Ovary (tissue), 3 donors: ENCODE data around the gene TRAM2.

Experiments used
- POLR2A ChIP-seq: fragments of 450-650 bp; IDR thresholded peaks from one replicate; pipeline ENCODE4 v1.6.1; 2017; ENCODE audit warnings: antibody characterized with exemption, mild to moderate bottlenecking, moderate library complexity
- TF ChIP-seq, protein P1 (sequence below), 3 donors: fragments of 450-650 bp in 2 of 3; fragments of 200-600 bp in 1 of 3; IDR thresholded peaks; one replicate each; pipeline versions ENCODE4 v1.5.1 to v1.8.0; 2016 to 2022; ENCODE audit warnings: antibody characterized with exemption in 3 of 3, mild to moderate bottlenecking in 1 of 3
- donor health status: DM: no; HTN: no; CAD: no.

DNA sequence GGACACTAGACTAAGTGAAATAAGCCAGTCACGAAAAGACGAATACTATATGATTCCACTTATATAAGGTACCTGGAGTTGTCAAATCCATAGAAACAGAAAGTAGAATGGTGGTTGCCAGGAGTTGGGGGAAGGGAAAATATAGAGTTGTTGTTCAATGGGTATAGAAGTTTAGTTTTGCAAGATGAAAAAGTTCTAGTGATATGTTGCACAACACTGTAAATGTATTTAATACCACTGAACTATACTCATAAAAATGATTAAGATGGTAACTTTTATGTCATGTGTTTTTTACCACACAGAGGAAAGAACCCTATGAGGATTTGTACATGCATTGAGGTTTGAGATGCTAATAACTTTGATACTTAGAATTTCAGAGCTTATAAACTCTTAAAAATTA, 46.0 kb upstream of the TRAM2 start:
- no peak for TF ChIP-seq POLR2A
- TF ChIP-seq, protein P1, sequence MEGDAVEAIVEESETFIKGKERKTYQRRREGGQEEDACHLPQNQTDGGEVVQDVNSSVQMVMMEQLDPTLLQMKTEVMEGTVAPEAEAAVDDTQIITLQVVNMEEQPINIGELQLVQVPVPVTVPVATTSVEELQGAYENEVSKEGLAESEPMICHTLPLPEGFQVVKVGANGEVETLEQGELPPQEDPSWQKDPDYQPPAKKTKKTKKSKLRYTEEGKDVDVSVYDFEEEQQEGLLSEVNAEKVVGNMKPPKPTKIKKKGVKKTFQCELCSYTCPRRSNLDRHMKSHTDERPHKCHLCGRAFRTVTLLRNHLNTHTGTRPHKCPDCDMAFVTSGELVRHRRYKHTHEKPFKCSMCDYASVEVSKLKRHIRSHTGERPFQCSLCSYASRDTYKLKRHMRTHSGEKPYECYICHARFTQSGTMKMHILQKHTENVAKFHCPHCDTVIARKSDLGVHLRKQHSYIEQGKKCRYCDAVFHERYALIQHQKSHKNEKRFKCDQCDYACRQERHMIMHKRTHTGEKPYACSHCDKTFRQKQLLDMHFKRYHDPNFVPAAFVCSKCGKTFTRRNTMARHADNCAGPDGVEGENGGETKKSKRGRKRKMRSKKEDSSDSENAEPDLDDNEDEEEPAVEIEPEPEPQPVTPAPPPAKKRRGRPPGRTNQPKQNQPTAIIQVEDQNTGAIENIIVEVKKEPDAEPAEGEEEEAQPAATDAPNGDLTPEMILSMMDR (IDR thresholded peaks at IDR 0.05): no peak
